Ectodermal cell (in vitro differentiated cells): ENCODE measurements around the gene PRSS22.

Source experiments
- H3K27ac ChIP-seq: 2 replicates; pipeline ENCODE4 v1.7.0; 2013; ENCODE audit warnings: mild to moderate bottlenecking, low read depth, low read length; ENCODE audit not compliant: insufficient read depth, poor library complexity, severe bottlenecking
- H3K27me3 ChIP-seq: 2 replicates; pipeline ENCODE4 v1.7.0; 2013; ENCODE audit warnings: mild to moderate bottlenecking, low read length; ENCODE audit not compliant: insufficient read depth, control insufficient read depth, poor library complexity, severe bottlenecking
- H3K36me3 ChIP-seq: one replicate; pipeline ENCODE4 v1.7.0; 2013; ENCODE audit warnings: low read length; ENCODE audit not compliant: control insufficient read depth, insufficient read depth
- H3K4me1 ChIP-seq: one replicate; pipeline ENCODE4 v1.7.0; 2013; ENCODE audit warnings: low read length; ENCODE audit not compliant: control insufficient read depth, insufficient read depth
- H3K4me3 ChIP-seq: 2 replicates; pipeline ENCODE4 v1.7.0; 2013; ENCODE audit warnings: low read depth, low read length, control low read depth; ENCODE audit not compliant: insufficient read depth
- H3K9me3 ChIP-seq: 2 replicates; pipeline ENCODE4 v1.7.0; 2013; ENCODE audit warnings: mild to moderate bottlenecking, low read length, moderate library complexity; ENCODE audit not compliant: control insufficient read depth
- WGBS, 2 experiments: methylation state at CpG; one replicate each; pipeline ENCODE4 v1.1.7; 2013; ENCODE audit warnings: missing lambda C conversion rate in 2 of 2; 5-methylcytosine and 5-hydroxymethylcytosine counted together

PRSS22 gene

DNA sequence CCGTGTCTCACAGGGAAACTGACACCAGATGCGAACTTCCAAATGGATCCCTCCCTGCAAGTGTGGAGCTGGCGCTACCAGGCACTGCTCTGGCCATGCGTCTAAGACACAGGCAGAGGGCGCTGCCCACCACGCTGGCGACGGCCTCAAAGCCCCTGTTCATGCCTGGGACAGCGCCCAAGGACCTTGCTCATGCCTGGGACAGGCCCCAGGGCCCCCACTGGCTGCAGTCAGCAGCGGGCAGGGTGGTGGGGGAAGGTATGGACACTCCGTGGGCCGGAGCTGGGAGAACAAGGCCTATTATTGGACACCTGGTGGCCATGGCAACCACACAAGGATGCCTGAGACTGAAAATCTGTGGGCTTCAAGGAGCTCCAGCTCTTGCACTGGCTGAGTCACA lies 19.0 kb downstream of the PRSS22 start:
- 9 to 12% methylated on average over 12 of the region's 12 CpGs for WGBS, 2 experiments
- Histone ChIP-seq H3K4me3 (no peak overlapping the region), H3K4me1 (no peaks in the 10 kb centered on the region), H3K27ac (no peak overlapping the region), H3K27me3 (peaks cover 6% of the 10 kb centered on the region), H3K36me3 (no peaks in the 10 kb centered on the region), H3K9me3 (no peaks in the 10 kb centered on the region)

DNA sequence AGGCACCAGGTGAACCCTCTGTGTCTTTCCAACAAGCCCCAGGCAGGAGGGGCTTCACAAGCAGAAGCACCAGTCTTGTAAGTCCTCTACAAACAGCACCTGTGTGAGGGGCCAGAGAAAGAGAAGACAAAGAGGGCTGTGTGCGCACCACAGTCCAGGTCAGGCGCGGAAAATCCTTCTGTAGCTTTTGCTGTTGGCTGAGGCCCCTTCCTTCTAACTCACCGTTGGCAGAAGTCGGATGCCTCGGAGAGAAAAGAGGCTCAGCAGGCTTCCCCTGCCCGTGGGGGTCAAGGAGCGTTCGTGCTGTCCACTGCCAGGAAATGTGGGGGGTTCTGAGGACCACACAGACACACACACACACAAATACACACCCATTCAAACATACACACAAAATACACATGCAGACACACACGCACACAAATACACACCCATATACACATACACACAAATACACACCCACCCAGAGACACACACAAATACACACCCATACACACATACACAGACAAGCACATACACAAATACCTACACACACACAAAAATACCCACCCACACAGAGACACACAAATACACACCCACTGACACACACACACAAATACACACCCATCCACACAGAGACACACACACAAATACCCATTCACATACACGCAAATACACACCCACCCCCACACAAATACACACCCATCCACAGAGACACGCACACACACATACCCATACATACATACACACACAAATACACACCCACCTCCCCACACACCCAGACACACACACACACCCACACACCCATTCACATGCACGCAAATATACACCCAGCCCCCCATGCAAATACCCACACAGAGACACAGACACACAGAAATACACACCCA lies 21.1 kb downstream of the PRSS22 start:
- H3K36me3 ChIP-seq: no peaks in the 10 kb centered on the region
- H3K4me3 ChIP-seq: no peak overlapping the region
- H3K27ac ChIP-seq: no peak overlapping the region
- 71 to 73% methylated on average over 13 of the region's 13 CpGs for WGBS, 2 experiments
- H3K4me1 ChIP-seq: no peaks in the 10 kb centered on the region
- H3K27me3 ChIP-seq: peaks cover 5% of the 10 kb centered on the region
- H3K9me3 ChIP-seq: no peaks in the 10 kb centered on the region

DNA sequence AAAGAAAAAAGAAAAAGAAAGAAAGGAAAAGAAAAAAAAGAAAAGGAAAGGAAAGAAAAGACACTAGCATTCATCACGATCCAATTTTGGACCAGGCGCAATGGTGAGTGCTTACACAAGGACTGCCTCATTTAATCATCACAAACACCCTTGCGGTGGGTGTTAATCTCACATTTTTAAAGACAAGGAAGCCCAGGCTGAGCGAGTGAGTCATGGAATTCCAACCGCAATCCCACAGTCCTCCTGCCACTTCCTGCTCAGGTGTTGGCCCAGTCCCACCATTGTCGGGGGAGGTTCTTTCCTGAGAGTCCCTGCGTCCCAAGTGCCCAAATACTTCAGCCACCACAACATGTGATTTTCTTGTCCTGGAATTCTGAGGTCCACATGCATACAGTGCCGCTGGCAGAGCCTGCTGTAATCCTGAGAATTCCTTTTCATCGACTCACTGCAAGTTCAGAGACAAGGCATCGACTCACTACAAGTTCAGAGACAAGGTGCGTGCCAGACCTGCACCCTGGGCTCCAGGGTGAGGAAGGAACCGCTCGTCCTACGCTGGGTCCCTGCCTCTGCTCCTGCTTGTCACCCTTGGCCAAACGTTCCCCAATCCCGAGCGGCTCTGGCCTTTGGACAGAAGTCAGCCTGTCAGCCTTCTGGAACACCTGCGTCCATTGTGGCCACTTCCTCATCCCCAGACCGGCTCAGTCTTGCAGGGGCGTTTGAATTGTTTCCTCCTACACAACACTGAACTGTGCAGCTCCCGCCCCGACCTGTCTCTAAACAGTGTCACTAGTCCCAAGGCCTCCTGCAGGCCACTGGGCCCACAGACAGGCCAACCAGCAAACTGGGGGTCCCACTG lies 22.1 kb downstream of the PRSS22 start:
- WGBS, 2 experiments: 64 to 71% methylated on average over 22 of the region's 22 CpGs
- H3K27ac ChIP-seq: no peak overlapping the region
- H3K36me3 ChIP-seq: no peaks in the 10 kb centered on the region
- H3K9me3 ChIP-seq: no peaks in the 10 kb centered on the region
- H3K27me3 ChIP-seq: peaks cover 5% of the 10 kb centered on the region
- no peak overlapping the region for H3K4me3 ChIP-seq
- H3K4me1 ChIP-seq: no peaks in the 10 kb centered on the region

DNA sequence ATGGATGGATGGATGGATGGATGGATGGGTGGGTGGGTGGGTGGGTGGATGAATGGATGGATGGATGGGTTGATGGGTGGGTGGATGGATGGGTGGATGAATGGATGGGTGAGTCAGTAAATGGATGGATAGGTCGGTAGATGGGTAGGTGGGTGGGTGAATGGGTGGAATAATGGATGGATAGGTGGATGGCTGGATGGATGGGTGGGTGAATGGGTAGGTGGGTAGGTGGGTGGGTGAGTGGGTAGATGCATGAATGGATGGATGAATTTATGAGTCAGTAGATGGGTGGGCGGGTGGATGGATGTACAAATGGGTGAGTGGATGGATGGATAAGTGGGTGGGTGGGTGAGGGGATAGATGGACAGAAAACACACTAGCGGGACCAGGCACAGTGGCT lies 23.0 kb downstream of the PRSS22 start:
- 89 to 90% methylated on average over 3 of the region's 3 CpGs for WGBS, 2 experiments
- no peaks in the 10 kb centered on the region for H3K4me1 ChIP-seq
- H3K36me3 ChIP-seq: no peaks in the 10 kb centered on the region
- no peak overlapping the region for H3K4me3 ChIP-seq
- H3K9me3 ChIP-seq: no peaks in the 10 kb centered on the region
- no peak overlapping the region for H3K27ac ChIP-seq
- peaks cover 5% of the 10 kb centered on the region for H3K27me3 ChIP-seq

DNA sequence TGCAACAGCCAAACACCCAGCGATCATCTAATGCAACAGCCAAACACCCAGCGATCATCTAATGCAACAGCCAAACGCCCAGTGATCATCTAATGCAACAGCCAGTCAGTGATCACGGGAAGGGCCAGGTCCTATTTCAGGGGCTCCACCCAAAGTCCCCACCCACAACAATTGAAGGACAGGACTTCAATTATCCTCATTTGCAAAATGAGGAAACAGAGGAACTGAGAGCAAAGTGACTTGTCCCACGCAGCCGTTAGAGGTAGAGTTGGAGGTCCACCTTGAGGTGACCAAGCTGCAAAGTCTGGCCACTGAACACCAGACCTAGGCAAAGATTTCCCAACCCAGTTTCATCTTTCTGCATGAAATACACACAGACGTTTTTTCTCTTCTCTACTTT lies 24.2 kb downstream of the PRSS22 start:
- whole genome bisulfite sequencing, 2 experiments: 82 to 92% methylated on average over 6 to 7 of the region's 7 CpGs
- Histone ChIP-seq H3K27ac (no peak overlapping the region), H3K9me3 (no peaks in the 10 kb centered on the region), H3K4me1 (no peaks in the 10 kb centered on the region), H3K4me3 (no peak overlapping the region), H3K36me3 (no peaks in the 10 kb centered on the region), H3K27me3 (peaks cover 5% of the 10 kb centered on the region)

DNA sequence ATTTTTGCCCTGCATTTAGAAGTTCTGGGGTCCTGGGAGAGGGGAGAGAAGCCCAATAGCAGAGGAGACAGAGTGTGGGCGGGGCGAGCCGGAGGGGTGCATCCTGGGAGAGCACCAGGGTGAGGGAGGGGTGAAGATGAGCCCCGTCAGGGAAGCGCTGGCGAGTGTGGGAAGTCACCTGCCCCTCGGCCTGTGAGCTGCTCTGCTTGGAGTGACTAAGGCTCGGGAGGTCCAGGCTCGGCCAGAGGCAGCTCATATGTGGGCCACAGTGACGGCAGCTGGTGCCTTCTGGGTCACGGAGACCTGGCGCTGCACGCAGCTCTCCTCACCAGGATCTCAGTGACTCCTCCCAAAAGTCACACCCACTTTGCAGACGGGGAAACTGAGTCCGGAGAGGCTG lies 26.8 kb downstream of the PRSS22 start:
- Histone ChIP-seq H3K9me3 (no peaks in the 10 kb centered on the region), H3K4me3 (no peak overlapping the region), H3K27ac (no peak overlapping the region), H3K36me3 (no peaks in the 10 kb centered on the region), H3K4me1 (no peaks in the 10 kb centered on the region), H3K27me3 (peaks cover 3% of the 10 kb centered on the region)
- 86 to 88% methylated on average over 15 of the region's 15 CpGs for WGBS, 2 experiments

DNA sequence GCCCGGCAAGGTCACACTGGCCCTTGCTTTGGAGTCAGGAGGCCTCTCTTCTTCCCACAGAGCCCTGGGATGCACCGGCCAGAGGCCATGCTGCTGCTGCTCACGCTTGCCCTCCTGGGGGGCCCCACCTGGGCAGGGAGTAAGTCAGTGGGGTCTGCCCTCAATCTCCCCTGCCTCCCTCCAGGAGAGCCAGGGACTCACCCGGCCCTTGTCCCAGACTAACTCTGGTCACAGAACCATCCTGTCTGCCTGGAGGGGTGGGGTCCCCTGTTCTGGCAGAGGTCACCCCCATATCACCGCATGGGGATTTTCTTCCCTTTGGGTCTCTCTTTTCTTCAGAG lies 27.6 kb downstream of the PRSS22 start:
- Histone ChIP-seq H3K4me1 (no peaks in the 10 kb centered on the region), H3K36me3 (no peaks in the 10 kb centered on the region), H3K27me3 (no peaks in the 10 kb centered on the region), H3K9me3 (no peaks in the 10 kb centered on the region), H3K4me3 (no peak overlapping the region), H3K27ac (no peak overlapping the region)
- 86 to 89% methylated on average over 5 of the region's 5 CpGs for WGBS, 2 experiments

DNA sequence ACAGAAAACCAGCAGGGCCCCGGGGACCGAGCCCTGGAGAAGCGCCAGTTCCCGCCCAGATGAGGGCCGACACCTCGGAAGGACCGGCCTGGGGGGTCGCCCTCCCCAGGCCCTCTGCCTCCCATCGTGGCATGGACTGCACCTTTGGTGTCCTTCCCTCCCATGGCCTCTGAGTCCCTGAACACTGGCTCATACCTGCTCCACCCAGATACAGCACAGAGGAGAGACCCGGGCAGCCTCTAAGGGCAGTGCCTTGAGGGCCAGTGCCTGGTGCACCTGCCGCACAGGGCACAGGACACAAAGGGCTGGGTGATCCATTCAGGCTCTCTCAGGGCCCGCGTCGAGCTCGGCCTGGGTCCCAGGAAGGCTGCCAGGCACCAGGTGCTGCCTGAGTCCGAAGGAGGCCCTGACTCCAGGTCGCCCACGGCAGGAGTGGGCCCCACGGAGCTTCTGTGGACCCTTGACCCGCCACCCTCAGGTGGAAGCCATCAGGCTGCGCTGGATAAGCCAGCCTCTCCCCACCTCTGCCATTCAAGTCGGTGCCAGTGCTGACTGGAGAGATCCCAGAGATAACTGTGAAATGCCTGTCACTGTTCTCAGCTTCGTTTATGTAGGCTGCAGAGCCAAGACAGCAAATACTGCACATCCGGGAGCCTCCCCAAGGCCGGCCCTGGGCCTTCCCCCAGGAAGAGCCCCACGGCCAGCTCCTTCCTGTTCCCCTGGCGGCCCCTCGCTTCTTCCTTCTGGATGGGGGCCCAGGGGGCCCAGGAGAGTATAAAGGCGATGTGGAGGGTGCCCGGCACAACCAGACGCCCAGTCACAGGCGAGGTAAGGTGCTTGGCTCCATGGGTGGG lies 28.2 kb downstream of the PRSS22 start, which contains the start of gene ZG16B:
Gene ZG16B (plus strand): TSS at position 803 of the 854 bp plus-strand sequence. CDS start 139 bp downstream, outside the sequence.
- Histone ChIP-seq H3K27ac (no peak within 1 kb of the TSS), H3K4me1 (no peaks in the 10 kb centered on the region), H3K9me3 (no peaks in the 10 kb centered on the region), H3K27me3 (no peaks in the 10 kb centered on the region), H3K4me3 (no peak within 1 kb of the TSS), H3K36me3 (no peaks in the 10 kb centered on the region)
- WGBS, 2 experiments: 86 to 87% methylated on average over 32 of the region's 32 CpGs

DNA sequence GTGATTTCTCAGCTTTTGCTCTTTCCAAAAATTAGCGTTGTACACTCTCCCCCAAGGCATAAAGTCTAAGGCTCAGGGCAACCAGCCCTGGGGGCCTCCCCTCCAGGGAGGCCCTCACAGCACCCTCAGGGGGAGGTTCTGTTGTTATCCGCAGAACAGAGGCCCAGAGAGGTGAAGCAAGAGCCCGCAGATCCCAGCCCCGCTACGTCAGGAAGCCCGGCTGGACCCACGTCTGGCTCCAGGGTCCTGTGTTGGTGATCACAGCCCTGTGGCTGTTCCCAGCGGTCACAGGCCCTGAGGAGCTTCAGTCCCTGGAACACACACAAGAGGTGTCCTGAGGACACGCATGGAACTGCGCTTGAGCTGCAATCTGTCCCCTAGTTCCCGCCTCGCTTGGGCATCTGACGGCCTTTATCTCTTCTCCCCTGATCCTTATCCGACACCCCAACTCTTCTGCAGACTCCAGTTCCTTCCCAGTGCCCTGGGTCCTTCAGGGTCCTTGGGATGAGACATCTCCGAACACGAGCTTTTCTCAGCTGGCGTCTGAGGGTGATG lies 29.0 kb downstream of the PRSS22 start:
- no peak overlapping the region for H3K4me3 ChIP-seq
- H3K36me3 ChIP-seq: no peaks in the 10 kb centered on the region
- 94 to 95% methylated on average over 17 of the region's 17 CpGs for WGBS, 2 experiments
- no peaks in the 10 kb centered on the region for H3K9me3 ChIP-seq
- H3K27ac ChIP-seq: no peak overlapping the region
- H3K27me3 ChIP-seq: no peaks in the 10 kb centered on the region
- no peaks in the 10 kb centered on the region for H3K4me1 ChIP-seq
